Left renal pelvis (tissue), 4 donors: ENCODE measurements around the gene C1QTNF1. TPM values are rescaled to one million over a fixed set of nuclear protein-coding genes. Genes with fewer than 3 reads are reported as not detected.

Experiments used
- DNase-seq, 4 donors: peaks; one replicate each; pipeline ENCODE4 v3.0.0-alpha.2; 2013; ENCODE audit warnings: low read depth in 4 of 4, low spot score in 3 of 4
- polyA plus RNA-seq, 4 donors: library from polyadenylated mRNA; unstranded; fragments of 120-200 nt; gene quantifications; one replicate each; pipeline ENCODE4 v1.2.1, GENCODE V29; 2013; ENCODE audit not compliant: insufficient read length in 4 of 4

The C1QTNF1 gene
- polyA plus RNA-seq, 4 donors = 2.7 to 9.4 (median 3.1) TPM

DNA sequence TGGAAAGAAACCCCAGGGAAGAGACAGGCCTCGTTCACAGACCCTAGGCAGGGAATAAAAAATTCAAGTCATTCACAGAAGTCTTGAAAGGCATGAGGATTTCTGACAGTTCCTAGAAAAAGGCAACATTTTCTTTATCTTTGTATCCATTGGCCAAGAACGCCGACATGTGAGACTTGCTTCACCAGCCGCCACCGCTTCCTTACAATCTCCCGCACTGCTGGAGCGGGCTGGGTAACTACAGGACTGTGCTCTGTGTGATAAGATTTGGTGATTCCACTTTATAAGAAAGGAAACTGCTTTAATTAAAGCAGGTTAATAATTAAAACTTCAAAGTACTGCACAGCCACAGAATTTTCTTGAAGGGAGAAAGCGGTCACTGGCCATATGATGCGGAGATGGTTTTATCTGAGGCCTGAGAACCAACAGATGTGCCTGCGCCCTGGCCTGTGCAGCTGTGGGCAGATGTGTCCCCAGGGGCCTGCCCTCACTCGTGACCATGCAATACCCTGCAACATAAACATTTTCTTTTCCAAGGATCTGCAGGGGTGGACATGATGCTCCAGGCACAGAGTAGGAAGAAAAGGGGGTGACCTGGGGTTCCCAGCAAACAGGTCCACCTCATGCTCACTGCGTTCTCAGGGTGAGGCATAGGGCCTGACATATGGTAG lies 31.3 kb upstream of the C1QTNF1 start:
- DNase-seq = no peak

DNA sequence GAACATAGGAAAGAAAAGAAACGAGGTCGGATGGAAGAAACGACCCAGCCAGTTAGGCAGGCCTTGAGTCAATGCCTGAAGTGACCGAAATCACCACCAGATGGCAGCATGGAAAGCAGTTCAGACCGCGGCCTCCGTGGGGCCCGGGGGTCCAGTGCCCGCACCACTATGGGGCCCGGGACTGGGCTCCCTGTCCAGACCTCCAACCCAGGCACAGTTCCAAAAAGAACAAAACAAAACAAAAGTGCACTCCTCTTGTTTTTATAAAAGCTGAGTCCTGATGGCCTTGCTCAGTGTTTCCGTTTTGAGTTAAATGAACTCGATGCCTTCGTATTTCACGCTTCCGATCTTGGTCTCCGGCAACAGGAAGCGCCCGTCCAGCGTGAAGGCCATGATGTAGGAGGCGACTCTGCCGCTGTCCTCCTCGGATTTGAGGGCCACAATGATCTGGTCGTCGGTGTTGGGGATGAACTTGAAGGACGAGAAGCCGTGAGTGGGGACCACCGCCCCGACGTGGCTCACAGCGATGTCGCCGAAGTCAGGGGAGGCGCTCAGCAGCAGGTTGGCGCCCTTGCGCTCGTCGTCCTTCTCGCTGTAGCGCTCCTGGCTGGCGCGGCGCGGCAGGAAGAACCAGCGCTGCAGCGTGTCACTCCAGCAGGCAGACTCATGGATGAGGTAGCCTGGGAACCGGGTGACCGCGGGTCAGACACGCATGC lies 30.6 kb upstream of the C1QTNF1 start:
- DNase-seq = no peak

DNA sequence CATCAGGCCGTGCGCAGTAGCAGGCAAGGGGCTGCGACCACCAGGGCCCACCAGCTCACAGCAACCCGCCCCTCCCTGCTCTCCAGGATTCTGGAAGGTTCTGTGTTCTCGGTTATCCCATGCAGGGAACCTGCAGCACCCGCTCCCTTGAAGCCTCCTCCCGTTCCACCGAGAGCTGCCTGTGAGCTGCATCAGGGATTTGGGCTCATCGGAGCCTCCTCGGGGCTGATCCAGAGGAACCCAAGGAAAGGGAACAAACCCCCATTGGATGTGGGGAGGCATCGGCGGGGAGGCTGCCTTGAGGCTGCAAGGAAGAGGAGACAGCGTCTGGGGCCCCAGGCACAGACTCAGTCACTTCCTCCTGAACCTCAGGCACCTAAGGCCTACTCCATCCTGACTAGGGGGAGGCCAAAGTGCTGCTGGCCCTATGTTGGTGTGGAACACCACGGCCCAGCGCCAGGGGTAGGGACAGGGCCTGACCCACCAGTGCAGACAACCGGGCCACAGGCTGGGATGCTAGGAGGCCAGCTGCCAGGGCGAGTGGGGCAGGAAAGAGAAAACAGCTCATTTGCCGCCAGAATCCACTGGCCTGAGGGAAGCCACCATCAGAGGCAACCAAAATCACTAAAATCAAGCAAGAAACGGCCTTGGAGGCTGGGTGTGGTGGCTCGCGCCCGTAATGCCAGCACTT lies 29.8 kb upstream of the C1QTNF1 start:
- no peak for DNase-seq

DNA sequence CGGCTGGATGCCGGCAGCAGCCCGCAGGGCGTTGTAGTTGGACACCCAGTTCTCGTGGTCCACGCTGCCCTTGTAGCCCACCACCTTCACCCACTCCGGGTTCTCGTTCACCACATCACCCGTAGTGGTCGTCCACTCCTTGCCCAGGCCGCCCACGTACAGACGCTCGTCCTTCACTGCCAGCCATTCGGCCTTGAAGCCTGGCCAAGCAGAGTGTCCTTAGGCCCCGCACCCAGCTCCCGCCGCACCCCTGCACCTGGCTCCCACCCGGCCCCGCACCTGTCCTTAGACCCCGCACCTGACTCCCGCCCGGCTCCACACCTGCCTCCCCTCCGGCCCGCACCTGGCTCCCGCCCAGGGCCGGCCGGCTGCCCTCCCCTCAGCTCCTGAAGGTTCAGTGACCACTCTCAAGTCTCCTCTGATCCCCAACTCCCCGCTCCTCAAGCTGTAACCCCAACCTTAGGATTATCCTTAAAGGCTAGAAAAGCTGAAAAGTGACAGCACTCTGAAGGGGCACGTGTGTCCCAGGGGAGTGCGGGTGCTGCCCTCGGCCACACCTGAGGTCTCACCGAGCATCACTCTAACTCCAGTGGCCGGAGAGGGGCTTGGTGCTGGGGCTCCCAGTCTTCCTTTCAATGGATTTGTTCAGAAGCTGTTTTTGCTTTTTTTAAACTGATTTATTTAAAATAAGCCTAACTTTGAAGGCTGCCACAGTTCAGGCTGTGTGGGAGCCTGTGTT lies 28.8 kb upstream of the C1QTNF1 start:
- no peak for DNase-seq

DNA sequence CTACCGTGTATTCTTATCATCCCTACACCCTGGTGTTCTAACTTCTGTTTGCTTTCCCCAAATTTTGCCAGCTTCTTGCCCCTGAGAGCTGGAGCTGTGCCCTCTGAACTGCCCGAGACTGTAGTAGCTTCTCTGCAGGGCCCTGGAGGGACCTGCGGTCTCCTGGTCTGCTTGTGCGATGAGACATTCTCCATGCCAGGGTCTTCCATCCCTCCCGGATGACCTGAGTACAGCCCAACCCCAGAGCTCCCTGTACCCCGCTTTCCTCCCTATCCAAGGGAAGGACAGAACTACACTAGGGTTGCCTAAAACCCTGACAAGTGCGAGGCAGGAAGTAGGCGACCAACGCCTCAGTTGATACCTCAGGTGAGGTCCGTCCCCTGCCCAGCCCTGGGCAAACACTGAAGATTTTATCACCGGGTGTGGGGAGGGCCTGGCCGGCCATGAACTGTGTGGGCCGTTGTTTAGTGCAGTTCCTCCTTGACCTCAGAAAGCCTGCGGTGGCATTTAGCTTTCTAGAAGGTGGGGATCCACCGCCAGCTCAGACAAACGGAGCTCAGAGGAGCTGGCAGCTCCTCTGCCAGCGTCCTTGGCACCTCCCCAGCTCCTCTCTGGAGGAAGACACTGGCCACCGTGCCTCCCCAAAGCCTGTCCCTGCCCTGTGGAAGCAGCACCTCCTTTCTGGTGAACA lies 28.1 kb upstream of the C1QTNF1 start:
- no peak for DNase-seq

DNA sequence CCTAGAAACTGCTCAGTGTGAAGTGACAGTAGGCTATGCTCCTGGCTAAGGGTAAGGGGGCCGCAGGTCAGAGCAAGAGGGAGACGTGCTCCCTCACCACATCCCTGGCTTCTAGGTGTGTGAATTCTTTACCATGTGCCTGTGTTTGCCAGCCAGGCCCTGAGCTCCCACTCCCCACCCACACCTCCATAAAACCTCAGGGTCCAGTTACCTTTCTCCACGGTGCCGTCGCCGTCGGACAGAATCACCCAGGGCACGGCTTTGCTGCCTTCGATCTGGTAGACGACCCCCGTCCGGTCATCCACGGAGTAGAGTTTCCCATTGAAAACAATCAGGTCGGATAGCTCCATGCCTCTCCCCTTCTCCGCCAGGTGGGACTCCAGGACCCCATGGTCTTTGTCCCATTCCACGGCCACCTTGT lies 27.2 kb upstream of the C1QTNF1 start:
- DNase-seq = no peak

DNA sequence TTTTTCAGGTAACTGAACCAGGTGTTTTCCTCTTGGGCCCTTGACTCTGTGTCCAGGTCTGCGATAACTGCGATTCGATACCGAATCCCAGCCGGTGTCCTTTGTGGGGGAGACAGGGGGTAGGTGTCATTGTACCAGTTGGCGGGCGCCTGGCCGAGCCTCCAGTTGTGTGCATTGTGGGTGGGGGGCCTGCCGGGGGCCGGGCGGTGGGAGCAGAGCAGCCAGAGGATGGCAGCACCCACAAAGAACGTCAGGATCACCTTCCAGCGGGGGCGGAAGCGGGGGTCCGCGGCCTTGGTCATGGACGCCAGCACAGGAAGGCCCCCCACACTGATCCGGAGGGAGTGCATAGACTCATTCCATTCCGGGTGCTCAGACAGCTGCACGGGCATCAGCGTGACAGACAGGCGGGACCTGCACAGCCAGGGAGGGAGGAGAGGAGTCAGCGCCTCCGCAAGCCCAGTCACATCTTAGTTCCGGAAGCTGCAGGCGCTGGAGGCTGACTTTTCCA lies 26.7 kb upstream of the C1QTNF1 start:
- no peak for DNase-seq

DNA sequence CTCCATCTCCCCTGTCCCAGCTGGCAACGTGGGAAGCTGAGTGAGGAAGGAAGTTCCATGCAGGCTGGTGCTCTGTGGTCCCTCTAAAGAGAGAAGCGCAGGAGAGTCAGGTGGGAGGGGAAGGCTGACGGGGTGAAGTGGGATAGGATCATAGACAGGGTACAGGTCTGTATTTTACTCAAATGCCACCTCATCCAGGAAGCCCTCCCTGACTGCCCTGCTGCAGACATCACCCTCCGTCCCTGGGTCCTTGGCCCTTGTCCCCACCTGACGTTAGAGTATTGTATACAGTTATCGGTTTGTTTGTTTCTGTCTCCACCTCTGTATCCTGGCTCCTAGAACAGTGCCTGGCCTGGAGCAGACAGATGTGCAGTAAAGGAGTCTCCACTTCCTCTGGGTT lies 26.1 kb upstream of the C1QTNF1 start:
- DNase-seq = no peak

DNA sequence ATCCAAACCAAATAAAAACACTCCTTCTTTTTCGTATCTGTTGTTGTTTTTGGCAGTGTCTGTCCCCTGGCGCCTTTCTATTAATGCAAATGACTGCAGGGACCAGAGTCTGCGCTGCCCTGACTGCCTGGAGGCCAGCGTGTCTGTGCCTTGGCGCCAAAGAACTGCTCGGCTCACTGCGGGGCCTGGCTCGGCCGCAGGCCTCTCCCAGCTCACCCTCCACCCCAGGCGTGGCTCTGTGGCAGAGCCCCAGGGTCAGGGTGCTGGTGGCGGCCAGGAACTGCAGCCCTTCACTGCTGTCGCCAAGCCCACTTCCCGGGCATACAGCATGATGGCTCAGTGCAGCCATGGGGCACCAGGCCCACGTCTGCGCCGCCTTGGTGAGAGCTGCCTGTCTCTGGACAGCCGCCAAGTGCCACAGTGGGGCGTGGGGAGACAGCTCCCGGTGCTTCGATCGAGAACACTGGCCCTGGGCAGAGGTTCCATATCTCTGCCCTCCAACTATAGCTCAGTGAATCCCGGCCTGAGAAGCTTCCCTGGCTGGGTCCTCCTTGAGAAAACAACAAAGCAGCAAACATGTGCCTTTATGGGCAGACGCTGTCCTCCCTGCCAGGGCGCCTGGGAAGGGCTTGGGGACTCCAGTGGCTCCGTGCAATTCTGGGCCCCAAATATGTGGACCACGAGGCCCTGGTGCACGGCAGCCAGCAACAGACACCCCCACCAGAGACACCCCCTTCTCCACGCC lies 25.5 kb upstream of the C1QTNF1 start:
- DNase-seq = no peak

DNA sequence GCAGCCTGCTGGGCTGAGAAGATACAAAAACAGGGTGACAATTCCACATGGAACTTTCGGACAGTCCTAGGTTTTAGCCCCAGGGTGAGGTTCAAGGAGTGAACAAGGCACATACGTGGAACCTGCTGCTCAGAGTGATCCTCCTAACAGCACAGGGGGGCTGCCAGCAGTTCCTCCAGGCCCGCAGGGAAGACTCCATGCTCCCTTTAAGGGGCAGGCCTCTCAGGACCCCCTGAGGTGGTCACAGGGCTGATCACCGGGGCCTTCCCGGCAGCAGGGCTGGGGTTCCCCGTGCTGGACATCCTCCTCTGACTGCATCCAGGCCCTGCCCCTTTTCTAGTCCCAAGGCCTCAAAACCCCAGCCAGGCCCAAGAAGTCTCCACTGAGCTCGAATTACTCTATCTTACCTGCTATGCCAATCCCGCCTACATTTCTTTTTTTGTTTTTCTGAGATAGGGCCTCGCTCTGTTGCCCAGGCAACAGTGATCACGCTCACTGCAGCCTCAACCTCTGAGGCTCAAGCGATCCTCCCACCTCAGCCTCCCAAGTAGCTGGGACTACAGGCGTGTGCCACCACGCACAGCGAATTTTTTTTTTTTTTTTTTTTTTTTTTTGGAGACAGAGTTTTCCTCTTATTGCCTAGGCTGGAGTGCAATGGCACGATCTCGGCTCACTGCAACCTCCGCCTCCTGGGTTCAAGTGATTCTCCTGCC lies 24.8 kb upstream of the C1QTNF1 start:
- no peak for DNase-seq

DNA sequence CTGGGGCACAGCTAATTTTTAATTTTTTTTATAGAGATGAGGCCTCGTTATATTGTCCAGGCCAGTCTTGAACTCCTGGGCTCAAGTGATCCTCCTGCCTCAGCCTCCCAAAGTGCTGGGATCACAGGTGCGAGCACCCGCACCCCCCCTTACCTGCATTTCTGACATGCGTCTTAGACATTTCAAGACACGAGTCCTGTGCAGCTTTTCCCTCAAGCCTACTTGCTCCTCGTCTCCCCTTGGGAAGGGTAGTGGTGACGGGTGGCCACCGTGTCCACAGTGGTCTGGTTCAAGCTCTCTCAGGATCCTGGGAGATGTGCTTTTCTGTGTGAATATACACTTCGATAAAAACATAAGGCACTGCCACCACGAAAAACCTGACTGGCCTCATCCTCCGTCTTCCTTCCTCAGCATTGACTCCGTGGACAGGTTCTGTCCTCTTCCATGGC lies 24.0 kb upstream of the C1QTNF1 start:
- DNase-seq = no peak

DNA sequence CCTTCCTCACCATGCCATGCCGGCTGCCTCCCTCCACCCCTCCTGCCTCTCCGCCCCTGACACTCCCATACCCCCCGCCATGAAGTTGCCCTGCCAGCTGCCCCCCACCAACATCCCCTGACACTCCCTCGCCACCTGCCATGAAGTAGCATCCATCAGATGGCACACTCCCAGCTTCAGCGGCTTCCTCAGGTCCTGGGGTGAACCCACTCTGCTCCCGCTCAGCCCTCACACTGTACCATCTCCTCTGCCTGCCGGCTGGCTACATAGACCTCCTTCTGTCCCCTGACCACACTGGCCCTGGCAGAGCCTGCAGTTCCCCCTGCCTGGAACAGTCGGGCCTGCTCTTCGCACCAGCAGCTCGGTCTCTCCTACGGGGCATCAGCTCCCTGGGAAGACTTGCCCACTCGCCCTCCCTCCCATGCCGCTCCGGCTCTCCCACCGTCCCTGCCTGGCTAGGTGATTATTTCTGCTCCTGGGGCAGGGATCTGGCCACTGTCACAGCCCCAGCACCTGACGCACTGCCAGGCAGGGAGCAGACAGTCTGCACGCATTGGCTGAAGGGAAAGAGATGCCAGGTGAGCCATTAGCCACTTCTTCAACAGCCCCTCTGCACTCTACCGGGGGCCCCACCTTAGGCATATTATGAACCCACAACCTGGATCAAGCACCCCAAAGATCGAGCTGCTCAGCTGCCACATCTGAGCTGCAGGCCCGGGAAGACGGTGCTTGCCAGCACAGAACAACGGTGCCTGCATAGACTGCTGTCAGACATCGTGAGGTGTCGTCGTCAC lies 23.4 kb upstream of the C1QTNF1 start:
- no peak for DNase-seq

DNA sequence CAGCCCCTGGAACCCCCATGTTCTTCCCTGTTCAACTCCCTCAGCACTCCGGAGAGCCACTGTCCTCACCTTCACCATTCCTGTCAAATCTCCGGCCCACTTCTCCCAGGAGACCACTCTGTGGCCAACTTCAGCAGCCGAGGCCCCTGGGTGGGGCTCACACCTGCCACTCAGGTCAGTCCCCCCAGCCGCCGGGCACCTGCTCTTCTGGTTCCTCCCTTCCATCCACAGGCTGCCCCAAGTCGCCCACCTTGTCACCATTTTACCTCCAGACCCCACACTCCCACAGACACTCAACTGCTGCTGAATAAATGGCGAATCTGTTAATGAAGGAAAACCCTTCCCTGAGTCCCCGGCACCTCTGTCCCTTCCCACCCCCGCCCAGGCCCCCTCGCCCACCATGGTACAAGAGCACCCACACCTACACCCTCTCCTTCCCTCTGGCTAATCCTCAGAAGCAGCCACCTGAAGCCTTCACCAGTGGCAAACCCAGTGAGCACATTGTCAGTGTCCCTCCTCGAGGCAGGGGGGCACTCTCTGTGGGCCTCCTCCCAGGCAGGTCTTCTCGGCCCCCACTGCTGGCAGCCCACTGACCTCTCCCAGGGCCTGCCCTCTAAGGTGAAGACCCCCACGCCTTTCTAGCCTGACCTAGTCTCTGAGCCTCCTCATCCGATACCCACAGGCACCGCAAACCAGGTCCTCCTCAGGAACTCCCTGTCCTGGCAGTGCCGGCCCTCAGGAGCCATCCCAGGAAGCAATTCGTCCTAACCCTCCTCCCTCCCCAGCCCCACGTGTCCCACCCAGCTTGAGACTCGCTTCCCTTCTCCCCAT lies 22.6 kb upstream of the C1QTNF1 start:
- DNase-seq = no peak

DNA sequence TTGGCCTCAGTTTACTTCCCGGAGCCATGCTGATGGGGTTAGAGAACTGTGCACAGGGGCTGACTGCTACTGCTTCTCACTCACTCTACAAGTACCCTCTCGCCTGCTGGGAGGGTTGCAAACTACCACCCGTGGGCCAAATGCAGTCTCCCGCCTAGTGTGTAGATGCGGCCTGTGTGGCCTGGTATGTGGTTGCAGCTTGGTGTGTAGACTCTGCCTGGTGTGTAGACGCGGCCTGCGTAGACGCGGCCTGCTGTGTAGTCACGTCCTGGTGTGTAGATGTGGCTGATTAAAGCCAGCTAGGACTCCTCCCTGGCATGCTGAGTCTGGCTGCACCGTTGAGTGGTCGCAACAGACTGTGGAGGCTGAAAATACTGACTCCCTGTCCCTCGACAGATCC lies 21.7 kb upstream of the C1QTNF1 start:
- DNase-seq = no peak

DNA sequence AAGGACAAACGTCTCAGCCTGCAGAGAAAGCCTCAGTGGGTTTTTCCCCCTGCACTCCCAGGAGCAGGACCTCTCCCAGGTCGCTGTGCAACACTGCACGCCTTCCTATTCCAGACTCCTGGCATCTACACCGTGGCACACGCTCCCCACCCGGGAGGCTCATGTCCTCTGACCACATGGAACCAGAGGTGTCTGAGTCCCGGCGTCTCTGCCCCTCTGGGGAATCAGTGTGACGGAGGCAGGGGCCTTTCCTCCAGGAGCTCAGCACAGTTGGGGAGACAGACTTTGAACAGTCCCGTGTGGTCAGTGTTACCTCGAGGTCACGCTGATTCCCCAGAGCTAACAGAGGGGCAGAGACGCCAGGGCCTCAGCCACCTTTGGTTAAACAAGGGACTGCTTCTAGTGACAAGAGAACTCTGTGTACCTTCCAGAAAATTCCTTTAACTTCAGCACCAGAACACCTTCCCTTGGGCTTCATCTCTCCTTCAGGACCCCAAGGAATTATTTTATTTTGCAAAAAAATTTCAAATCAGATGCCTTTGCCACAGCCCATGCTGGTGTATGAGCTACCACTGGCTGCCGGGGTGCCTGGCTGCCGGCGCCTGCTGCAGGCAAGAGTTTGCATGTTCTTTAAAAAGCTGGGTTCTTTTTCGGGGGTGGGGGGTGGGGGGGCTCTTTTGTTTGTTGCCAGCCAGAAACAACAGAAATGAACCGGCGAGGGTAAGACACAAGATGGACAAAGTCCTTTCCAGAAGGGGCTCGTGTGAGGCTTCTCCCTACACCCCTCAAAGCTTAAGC lies 21.0 kb upstream of the C1QTNF1 start:
- no peak for DNase-seq

DNA sequence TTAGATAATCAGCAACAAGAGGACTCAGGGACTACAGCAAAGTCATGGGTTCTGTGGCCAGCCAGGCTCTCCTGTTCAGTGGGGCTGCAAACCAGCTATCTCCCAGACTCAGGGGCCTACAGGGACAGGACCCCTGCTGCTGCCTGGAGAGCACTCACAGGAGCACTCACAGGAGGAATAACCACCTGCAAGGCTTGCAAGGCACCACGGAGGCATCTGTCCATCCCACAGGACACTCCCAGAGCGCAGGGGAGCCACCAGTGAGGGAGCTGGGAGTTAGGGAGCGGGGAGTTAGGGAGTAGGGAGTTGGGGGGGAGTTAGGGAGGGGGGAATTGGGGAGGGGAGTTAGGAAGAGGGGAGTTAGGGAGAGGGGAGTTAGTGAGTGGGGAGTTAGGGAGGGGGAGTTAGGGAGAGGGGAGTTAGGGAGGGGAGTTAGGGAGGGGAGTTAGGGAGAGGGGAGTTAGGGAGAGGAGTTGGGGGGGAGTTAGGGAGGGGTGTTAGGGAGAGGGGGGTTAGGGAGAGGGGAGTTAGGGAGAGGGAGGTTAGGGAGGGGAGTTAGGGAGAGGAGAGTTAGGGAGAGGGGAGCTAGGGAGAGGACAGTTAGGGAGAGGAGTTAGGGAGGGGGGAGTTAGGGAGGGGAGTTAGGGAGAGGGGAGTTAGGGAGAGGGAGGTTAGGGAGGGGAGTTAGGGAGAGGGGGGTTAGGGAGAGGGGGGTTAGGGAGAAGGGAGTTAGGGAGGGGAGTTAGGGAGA lies 20.1 kb upstream of the C1QTNF1 start:
- DNase-seq = no peak
